Measurements from ENCODE around the gene NRAP. TPM values are rescaled to one million over a fixed set of nuclear protein-coding genes. Genes with fewer than 3 reads are reported as not detected.

The NRAP gene
- total RNA-seq, 1 experiment from 2014 or later: not detected

DNA sequence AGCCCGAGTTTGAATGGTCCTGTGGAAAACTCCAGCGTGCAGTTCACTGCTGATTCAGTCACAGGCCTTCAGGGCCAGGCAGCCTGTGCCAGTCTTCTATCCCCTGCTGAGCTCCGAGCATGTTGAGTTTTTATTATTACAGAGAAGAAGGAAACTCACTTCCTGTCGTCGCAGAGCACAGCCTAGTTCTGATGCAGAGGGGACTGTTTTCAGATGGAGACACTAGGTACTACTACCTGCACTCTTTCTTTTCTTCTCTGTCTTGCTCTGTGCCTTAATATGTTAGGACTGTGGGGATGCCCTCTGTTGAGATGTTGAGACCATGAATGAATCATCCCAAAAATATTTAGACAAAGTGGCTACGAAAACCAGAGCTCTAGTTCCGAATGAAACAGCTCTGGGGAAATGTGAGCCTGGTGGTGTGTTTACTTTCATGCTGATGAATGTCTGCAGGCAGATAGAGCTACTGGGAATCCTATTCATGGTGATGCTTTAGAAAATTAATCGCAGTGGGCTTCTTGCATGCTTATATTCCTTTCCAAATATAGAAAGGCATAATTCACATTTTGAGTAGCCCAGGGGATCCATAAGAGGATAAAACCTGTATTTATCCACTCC, 45.5 kb upstream of the NRAP start:
- H4K8ac ChIP-seq (replicated peaks; ENCODE audit: insufficient read length, low read depth, low read length): no peak overlapping the region
- TF ChIP-seq, protein P1, sequence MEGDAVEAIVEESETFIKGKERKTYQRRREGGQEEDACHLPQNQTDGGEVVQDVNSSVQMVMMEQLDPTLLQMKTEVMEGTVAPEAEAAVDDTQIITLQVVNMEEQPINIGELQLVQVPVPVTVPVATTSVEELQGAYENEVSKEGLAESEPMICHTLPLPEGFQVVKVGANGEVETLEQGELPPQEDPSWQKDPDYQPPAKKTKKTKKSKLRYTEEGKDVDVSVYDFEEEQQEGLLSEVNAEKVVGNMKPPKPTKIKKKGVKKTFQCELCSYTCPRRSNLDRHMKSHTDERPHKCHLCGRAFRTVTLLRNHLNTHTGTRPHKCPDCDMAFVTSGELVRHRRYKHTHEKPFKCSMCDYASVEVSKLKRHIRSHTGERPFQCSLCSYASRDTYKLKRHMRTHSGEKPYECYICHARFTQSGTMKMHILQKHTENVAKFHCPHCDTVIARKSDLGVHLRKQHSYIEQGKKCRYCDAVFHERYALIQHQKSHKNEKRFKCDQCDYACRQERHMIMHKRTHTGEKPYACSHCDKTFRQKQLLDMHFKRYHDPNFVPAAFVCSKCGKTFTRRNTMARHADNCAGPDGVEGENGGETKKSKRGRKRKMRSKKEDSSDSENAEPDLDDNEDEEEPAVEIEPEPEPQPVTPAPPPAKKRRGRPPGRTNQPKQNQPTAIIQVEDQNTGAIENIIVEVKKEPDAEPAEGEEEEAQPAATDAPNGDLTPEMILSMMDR (conservative IDR thresholded peaks at IDR 0.05): no peak
- H3K27me3 Mint-ChIP-seq (ENCODE audit: low read depth): peaks cover 8% of the 10 kb centered on the region
- no peaks in the 10 kb centered on the region for H3K9me3 Mint-ChIP-seq
- no peaks in the 10 kb centered on the region for H3K36me3 Mint-ChIP-seq (ENCODE audit: insufficient read depth in 1 of 3, low read depth in 3 of 3)
- no peaks in the 10 kb centered on the region for H3K23me2 ChIP-seq (ENCODE audit: insufficient read length, low read depth, low read length, poor library complexity, severe bottlenecking)
- H3K79me1 ChIP-seq (ENCODE audit: insufficient read depth, low read depth, low read length, poor library complexity, severe bottlenecking): no peaks in the 10 kb centered on the region
- no peaks in the 10 kb centered on the region for H3K27me3 ChIP-seq (ENCODE audit: insufficient read depth, low read length)
- no peak for DNase-seq
- no peak overlapping the region for H2BK120ac ChIP-seq (ENCODE audit: low read depth, low read length, poor library complexity, severe bottlenecking)
- H3K4me1 Mint-ChIP-seq: peaks cover 48 to 57% of the 10 kb centered on the region in 2 experiments
- no peak overlapping the region; the same call in 1 of the 2 replicates for H3K14ac ChIP-seq (ENCODE audit: insufficient read depth, low read length)
- H3K9me3 ChIP-seq (ENCODE audit: control insufficient read depth, low read depth, low read length): no peaks in the 10 kb centered on the region
- peak overlapping the region; percentile 44 for H3K4me2 ChIP-seq (ENCODE audit: insufficient read depth, insufficient read length, low read length)
- H2BK15ac ChIP-seq (ENCODE audit: low read depth, low read length): no peak overlapping the region
- H2AK5ac ChIP-seq (ENCODE audit: insufficient read length, low read length): no peak overlapping the region
- H3K4ac ChIP-seq (ENCODE audit: low read depth, low read length): no peak overlapping the region
- no peak overlapping the region for H3K23ac ChIP-seq (ENCODE audit: insufficient read length, low read depth, low read length)
- no peak overlapping the region for H3K18ac ChIP-seq (ENCODE audit: insufficient read length, low read depth, low read length)
- H4K20me1 ChIP-seq (ENCODE audit: control insufficient read depth, insufficient read depth, insufficient read length): no peaks in the 10 kb centered on the region
- H3T11ph ChIP-seq (ENCODE audit: low read length): no peak overlapping the region
- no peak overlapping the region for H3K27ac ChIP-seq (ENCODE audit: insufficient read length, low read depth, low read length)
- no peak overlapping the region for H2AFZ ChIP-seq (ENCODE audit: low read length)
- H3K56ac ChIP-seq (ENCODE audit: insufficient read length, low read depth, low read length): no peak overlapping the region
- H3K4me3 Mint-ChIP-seq: no peak overlapping the region
- no peak overlapping the region for H2BK5ac ChIP-seq (ENCODE audit: insufficient read length, low read length)
- H2BK12ac ChIP-seq (ENCODE audit: insufficient read length, low read depth, low read length): no peak overlapping the region
- H3K4me1 ChIP-seq (ENCODE audit: insufficient read depth, low read length): peaks cover 16% of the 10 kb centered on the region; the same call in 1 of the 2 replicates
- H4K91ac ChIP-seq (ENCODE audit: insufficient read length, low read depth, low read length): no peak overlapping the region
- peak overlapping the region in 1 of 3 experiments; percentile 67; a peak in 2 of 7 replicates for H3K27ac Mint-ChIP-seq
- H3K9ac ChIP-seq (ENCODE audit: extremely low read depth, insufficient read length, low read length): no peak overlapping the region
- H4K5ac ChIP-seq (ENCODE audit: insufficient read length, low read depth, low read length): no peak overlapping the region
- no peak overlapping the region for H2BK20ac ChIP-seq (ENCODE audit: low read depth, low read length, poor library complexity, severe bottlenecking)
- WGBS (ENCODE audit: extremely low coverage, insufficient read length, low lambda C conversion rate): no CpG with 5 or more reads among the region's 8 CpGs
- no peaks in the 10 kb centered on the region for H3K79me2 ChIP-seq (ENCODE audit: insufficient read depth, low read length)

Data from H9 (cell line).